22Rv1 (cell line): ENCODE results near the gene THRSP.

Experiments
- ZFX ChIP-seq: fragments of 450-650 bp; IDR thresholded peaks from 2 replicates; pipeline ENCODE4 v1.6.1; 2017; ENCODE audit warnings: antibody characterized with exemption, borderline replicate concordance
- TF ChIP-seq, protein P1 (sequence below): fragments of 450-650 bp; IDR thresholded peaks from 2 replicates; pipeline ENCODE4 v1.5.1; 2017; ENCODE audit warnings: mild to moderate bottlenecking

- TF ChIP-seq, protein P1, sequence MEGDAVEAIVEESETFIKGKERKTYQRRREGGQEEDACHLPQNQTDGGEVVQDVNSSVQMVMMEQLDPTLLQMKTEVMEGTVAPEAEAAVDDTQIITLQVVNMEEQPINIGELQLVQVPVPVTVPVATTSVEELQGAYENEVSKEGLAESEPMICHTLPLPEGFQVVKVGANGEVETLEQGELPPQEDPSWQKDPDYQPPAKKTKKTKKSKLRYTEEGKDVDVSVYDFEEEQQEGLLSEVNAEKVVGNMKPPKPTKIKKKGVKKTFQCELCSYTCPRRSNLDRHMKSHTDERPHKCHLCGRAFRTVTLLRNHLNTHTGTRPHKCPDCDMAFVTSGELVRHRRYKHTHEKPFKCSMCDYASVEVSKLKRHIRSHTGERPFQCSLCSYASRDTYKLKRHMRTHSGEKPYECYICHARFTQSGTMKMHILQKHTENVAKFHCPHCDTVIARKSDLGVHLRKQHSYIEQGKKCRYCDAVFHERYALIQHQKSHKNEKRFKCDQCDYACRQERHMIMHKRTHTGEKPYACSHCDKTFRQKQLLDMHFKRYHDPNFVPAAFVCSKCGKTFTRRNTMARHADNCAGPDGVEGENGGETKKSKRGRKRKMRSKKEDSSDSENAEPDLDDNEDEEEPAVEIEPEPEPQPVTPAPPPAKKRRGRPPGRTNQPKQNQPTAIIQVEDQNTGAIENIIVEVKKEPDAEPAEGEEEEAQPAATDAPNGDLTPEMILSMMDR = no peak
- no peak for TF ChIP-seq ZFX
These were observed 7.6 kb upstream of the THRSP start for GRCh38 chr11:78056093-78056492.
